ENCODE measurements around the gene MFN2.

DNA sequence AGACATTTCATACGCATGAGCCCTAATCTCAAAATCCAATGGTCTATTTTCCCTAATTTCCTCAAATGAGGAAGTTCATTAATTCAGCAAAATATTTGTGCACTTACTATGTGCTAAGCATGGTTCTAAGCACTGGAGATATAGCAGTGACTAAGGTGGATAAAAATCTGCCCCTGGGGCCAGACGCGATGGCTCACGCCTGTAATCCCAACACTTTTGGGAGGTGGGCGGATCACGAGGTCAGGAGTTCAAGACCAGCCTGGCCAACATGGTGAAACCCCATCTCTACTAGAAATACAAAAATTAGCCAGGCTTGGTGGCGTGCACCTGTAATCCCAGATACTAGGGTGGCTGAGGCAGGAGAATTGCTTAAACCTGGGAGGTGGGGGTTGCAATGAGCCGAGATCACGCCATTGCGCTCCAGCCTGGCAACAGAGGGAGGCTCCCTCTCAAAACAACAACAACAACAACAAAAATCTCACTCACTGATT is 34.8 kb downstream of the MFN2 start:
- TF ChIP-seq TEAD4 (IDR thresholded peaks at IDR 0.05; ENCODE audit: low read length) (peak; percentile 43; the same call in 1 of the 2 replicates), TEAD4 (CRISPR knock-in tag; IDR thresholded peaks at IDR 0.05; ENCODE audit: borderline replicate concordance) (no peak), CHCHD3 (CRISPR knock-in tag; IDR thresholded peaks at IDR 0.05) (no peak), SIN3A (IDR thresholded peaks at IDR 0.05; ENCODE audit: borderline replicate concordance in 2 of 2, control insufficient read depth in 1 of 2, low read depth in 2 of 2, low read length in 2 of 2) (no peak), SPI1 (IDR thresholded peaks at IDR 0.05; ENCODE audit: borderline replicate concordance, low read depth, low read length) (no peak), SMAD1 (IDR thresholded peaks at IDR 0.05; ENCODE audit: low read depth, low read length, partially characterized antibody) (no peak), EP300 (IDR thresholded peaks at IDR 0.05; ENCODE audit: low read length) (peak; percentile 62)
- TF ChIP-seq, protein P1, sequence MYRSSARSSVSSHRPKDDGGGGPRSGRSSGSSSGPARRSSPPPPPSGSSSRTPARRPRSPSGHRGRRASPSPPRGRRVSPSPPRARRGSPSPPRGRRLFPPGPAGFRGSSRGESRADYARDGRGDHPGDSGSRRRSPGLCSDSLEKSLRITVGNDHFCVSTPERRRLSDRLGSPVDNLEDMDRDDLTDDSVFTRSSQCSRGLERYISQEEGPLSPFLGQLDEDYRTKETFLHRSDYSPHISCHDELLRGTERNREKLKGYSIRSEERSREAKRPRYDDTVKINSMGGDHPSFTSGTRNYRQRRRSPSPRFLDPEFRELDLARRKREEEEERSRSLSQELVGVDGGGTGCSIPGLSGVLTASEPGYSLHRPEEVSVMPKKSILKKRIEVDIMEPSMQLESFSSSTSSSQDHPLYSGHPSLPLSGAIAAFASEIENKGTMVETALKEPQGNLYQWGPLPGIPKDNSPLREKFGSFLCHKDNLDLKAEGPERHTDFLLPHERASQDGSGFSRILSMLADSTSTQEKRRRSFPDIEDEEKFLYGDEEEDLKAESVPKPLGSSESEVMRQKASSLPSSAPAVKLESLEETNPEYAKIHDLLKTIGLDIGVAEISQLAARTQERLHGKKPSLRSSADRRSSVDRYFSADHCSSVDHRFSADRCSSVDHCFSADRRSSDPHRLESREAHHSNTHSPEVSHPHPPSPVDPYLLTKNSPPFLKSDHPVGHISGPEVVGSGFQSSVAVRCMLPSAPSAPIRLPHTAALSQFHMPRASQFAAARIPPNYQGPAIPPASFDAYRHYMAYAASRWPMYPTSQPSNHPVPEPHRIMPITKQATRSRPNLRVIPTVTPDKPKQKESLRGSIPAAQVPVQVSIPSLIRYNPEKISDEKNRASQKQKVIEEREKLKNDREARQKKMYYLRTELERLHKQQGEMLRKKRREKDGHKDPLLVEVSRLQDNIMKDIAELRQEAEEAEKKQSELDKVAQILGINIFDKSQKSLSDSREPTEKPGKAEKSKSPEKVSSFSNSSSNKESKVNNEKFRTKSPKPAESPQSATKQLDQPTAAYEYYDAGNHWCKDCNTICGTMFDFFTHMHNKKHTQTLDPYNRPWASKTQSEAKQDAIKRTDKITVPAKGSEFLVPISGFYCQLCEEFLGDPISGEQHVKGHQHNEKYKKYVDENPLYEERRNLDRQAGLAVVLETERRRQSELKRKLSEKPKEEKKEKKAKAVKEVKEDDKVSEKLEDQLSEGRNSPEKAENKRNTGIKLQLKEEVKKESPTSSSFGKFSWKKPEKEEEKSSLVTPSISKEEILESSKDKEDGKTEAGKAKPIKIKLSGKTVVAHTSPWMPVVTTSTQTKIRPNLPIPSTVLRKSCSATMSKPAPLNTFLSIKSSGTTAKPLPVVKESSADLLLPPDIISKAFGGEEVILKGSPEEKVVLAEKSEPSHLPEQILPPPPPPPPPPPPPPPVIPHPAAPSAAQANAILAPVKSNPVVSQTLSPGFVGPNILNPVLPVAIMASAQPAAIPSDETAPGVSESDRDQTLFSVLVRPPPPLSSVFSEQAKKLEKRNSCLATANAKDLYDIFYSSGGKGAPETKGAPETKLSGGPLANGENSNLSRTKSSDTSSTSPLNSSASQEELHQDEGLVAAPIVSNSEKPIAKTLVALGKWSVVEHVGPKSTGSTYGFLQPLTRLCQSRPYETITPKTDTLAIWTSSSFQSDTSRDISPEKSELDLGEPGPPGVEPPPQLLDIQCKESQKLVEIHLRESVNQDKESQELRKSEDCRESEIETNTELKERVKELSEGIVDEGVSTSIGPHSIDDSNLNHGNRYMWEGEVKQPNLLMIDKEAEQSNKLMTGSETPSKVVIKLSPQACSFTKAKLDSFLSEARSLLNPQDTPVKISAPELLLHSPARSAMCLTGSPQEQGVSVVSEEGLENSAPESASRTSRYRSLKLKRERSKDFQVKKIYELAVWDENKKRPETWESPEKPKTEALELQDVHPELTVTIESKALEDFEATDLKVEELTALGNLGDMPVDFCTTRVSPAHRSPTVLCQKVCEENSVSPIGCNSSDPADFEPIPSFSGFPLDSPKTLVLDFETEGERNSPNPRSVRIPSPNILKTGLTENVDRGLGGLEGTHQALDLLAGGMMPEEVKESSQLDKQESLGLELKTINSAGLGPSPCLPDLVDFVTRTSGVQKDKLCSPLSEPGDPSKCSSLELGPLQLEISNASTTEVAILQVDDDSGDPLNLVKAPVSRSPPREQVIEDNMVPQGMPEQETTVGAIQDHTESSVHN (IDR thresholded peaks at IDR 0.05; ENCODE audit: borderline replicate concordance in 1 of 2, low read depth in 1 of 2), result no peak
- TF ChIP-seq, protein P2, sequence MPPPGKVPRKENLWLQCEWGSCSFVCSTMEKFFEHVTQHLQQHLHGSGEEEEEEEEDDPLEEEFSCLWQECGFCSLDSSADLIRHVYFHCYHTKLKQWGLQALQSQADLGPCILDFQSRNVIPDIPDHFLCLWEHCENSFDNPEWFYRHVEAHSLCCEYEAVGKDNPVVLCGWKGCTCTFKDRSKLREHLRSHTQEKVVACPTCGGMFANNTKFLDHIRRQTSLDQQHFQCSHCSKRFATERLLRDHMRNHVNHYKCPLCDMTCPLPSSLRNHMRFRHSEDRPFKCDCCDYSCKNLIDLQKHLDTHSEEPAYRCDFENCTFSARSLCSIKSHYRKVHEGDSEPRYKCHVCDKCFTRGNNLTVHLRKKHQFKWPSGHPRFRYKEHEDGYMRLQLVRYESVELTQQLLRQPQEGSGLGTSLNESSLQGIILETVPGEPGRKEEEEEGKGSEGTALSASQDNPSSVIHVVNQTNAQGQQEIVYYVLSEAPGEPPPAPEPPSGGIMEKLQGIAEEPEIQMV (tag; conservative IDR thresholded peaks at IDR 0.05; ENCODE audit: low read depth), result no peak
